Hypothalamus (tissue), 51 donors: ENCODE results near the gene GOLGA8F.
"Not testable (repeated sequence)": the region's sequence is repeated elsewhere in the genome, so short reads cannot be mapped to it uniquely, and the experiment has no call there.

Experiments
- DNase-seq, 51 donors: peaks; one replicate each; lab custom pipeline; 2025; lab: John Stamatoyannopoulos, UW

GOLGA8F gene, protein sequence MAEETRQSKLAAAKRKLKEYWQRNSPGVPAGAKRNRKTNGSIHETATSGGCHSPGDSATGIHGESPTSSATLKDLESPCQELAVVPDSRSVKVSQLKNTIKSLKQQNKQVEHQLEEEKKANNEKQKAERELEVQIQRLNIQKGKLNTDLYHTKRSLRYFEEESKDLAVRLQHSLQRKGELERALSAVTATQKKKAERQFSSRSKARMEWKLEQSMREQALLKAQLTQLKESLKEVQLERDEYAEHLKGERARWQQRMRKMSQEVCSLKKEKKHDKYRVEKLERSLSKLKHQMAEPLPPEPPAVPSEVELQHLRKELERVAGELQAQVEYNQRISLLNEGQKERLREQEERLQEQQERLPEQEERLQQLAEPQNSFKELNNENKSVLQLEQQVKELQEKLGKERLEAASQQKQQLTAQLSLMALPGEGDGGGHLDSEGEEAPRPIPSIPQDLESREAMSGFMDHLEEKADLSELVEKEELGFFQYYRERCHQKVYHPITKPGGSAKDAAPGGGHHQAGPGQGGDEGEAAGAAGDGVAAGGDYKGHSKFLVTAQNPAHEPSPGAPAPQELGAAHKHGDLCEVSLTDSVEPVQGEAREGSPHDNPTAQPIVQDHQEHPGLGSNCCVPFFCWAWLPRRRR

DNA sequence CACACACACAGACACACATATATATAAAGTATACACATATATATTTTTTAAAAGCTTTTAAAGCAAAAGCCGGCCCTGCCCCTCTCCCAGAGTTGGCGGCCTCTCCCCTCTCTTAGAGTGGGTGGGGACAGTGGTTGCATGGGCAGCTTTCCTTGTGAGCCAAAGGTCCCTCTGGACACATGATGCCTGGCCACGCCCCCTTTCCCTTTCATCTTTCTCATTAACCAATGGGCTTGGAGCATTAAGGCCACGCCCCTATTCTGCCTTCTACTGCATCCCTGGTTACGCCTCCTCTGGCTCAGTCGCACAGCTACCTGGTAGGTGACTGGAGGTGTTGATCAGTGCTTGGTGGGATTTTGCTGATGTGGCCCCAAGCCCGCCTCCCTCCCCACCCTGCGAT, at the start of gene GOLGA8F:
TSS of gene GOLGA8F (plus strand) at position 301 of the 400 bp plus-strand sequence. CDS start at position 399, 98 bp downstream.
- DNase-seq: not testable (repeated sequence)

DNA sequence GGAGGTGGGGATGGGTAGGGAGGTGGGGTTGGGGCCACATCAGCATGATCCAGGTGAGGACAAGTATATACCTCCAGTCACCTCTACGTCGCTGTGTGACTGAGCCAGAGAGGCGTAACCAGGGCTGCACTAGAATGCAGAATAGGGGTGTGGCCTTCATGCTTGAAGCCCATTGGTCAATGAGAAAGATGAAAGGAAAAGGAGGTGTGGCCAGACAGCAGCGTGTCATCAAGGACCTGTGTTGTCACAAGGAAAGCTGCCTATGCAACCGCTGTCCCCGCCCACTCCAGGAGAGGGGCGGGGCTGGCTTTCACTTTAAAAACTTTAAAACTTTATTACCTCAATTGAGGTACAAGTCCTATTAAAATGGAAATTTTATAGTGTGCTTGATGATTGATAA, 20.5 kb upstream of the GOLGA8F start, which contains the start of gene GOLGA6L24:
TSS of gene GOLGA6L24 (minus strand) at position 101 of the 400 bp plus-strand sequence. CDS start at position 40, 61 bp downstream.
- DNase-seq: not testable (repeated sequence)

DNA sequence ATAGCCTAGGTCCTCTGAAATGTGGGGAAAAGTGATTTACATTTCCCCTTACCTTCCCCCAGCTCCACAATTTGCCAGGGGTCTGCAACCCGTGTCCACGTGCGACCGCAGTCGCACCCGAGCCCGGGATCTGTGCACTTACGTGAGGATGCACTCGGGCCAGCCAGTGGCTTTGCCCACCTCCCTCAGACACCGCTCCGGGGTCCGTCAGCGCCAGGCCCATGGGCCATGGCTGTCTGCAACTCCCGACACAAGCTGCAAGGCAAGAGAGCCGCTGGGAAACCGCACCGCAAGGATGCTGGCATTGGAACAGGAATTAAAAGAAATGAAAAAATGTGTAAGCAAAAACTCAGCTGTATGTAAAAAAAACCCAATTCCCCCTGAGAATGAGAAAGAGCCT, 13.0 kb upstream of the GOLGA8F start:
- DNase-seq: not testable (repeated sequence)

DNA sequence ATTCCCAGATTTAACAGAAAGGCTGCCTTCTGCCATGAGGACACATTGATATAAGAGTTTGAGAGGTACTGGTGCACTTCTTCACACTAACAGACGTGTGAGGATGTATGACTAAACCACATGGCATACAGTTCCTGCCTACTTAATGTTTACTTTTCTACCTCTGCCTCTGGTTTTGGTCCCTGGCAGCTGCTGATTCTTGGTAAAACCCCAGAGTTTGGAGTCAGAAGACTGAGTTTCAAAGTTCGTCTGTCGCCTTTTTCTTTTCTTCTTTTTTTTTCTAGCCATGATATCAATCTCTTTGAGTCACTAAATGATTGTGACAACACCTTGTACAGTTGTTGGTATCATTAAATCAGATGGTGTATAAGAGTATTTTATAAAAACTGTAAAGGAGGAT, 1.6 kb downstream of the GOLGA8F start:
- not testable (repeated sequence) for DNase-seq

DNA sequence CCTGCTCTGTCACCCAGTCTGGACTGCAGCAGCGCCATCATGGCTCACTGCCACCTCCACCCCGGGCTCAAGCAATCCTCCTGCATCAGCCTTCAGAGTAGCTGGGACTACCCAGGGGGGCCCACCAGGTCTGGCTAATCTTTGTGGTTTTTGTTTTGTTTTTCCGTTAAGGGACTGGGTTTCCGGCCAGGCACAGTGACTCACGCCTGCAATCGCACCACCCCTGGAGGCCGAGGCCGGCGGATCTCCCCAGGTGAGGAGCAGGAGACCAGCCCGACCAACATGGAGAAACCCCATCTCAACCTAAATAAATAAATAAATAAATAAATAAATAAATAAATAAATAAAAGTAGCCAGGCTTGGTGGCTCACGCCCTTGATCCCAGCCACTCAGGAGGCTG, 17.6 kb downstream of the GOLGA8F start:
- DNase-seq: not testable (repeated sequence)

DNA sequence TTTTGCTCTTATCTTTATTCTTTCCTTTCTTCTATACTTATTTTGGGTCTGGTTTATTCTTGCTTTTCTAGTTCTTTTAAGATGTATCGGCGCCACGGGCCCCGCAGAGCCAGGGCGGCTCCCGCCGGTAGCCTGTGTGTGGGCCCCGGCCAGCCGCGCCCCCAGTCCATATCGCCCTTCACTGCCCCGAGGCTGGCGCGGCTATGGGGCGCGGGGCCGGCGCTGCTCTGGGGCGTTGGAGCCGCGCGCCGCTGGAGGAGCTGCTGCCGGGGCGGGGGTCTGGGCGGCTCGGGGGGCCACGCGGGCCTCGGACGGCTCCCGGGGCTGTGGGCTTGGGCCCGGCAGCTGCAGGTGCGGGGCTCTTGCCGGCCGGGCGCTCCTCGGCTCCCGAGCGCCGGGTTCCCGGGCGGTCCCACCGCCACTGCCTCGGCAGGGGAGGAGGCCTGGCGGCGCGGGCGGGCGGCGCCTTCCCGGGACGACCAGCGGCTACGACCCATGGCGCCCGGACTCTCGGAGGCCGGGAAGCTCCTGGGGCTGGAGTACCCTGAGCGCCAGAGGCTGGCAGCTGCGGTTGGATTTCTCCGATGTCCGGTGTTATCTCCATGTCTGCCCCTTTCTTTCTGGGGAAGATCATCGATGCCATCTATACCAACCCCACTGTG, 24.4 kb downstream of the GOLGA8F start:
- not testable (repeated sequence) for DNase-seq

DNA sequence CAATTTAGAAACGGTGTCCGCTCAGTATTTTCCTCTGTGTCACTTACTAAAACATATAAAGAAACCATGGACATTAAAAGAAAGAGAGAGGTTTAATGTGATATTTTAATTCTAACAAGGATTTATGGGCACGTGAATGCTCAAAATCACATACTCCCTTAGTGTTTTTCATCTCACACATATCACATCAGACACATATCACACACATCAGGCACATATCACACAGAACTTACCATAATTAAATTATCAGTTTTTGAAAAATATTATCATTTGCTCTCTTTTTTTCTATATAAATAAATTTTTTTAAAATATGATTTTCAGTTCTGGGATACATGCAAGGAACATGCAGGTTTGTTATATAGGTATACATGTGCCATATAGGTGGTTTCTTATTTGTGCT, 42.0 kb downstream of the GOLGA8F start:
- not testable (repeated sequence) for DNase-seq

DNA sequence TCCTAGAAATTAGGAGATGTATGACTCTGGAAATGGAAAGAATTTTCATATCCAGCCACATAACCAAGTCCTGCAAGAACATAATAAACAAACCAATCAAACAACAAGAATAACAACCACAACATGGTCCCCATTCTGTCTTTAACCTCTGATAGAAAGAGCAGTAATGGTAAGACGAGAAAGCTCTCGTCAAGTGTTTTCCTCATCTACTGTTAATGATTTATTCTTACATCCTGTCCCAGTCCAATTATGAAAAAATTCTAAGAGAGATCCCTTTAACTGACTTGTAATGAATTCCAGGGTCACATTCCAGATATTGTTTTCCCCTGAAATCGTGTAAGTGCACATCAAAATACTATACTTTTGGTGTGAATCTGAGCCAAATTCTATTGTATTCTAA, 57.1 kb downstream of the GOLGA8F start:
- not testable (repeated sequence) for DNase-seq
